ENCODE results near the gene NUBPL.
"Not testable (repeated sequence)": the region's sequence is repeated elsewhere in the genome, so short reads cannot be mapped to it uniquely, and the experiment has no call there.

NUBPL gene

DNA sequence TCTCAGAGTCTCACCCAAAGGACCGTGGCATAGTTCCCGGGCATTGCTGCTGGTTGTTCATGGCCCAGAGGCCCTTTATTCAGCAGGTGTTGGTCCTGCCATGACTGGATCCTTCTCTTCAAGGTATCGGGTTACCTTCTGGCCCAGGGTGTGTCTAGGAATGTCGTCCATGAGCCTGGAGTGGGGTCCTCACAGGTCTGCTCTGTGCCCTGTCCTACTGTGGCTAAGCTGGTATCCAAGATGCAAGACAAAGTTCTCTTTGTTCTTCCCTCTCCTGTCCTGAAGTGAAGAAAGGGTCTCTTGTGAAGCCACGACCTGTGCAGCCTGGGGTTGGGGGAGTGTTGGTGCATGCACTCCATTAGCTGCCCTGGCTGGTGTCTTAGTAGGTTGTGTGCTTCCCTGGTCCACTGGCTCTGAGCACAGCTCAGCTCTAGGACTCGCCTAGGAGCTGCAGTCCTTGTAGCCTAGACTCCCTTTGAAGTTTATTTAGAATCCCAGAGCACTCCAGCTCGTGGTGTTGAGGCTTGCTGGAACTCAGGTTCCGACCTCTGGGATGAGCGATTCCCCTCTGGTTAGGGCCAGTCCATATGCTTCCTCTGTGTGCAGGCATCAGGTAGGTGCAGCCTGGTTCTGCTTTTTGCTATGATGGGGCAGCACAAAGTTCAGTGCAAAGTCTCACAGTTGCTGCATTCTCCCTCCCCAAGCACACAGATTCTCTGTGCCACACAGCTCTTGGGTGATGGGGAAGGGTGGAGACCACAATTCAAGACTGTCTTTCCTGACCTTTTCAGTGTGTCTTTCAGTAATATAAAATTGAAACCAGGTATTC lies 117.4 kb downstream of the NUBPL start:
- DNase-seq, result no peak

DNA sequence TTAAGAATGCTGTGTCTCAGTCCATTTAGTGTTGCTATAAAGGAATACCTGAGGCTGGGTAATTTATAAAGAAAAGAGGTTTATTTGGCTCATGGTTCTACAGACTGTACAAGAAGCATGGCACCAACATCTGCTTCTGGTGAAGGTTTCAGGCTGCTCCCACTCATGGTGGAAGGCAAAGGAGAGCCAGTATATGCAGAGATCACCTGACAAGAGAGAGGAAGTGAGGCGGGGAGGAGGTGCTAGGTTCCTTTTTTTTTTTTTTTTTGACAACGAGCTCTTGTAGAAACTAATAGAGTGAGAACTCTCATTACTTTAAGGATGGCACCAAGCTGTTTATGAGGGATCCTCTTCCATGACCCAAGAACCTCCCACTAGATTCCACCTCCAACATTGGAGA lies 121.6 kb downstream of the NUBPL start:
- DNase-seq, result no peak

DNA sequence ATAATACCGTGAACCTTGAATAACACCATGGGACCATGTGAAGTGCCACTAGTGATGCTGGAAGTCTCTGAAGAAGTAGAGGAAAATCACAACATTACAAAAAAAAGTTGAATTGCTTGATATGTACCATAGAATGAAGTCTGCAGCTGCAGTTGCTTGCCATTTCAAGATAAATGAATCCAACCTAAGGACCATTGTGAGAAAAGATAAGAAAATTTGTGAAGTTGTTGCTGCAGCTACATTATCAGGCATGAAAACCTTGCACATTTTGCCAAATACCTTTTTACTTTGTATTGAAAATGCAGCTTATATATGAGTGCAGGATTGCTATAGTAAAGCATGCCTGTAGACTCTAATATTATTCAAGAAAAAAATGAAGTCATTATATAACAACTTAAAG lies 126.5 kb downstream of the NUBPL start:
- DNase-seq, result no peak

- no peak for DNase-seq
Observed at GRCh38 chr14:31690056-31690455, 128.9 kb downstream of the NUBPL start.

DNA sequence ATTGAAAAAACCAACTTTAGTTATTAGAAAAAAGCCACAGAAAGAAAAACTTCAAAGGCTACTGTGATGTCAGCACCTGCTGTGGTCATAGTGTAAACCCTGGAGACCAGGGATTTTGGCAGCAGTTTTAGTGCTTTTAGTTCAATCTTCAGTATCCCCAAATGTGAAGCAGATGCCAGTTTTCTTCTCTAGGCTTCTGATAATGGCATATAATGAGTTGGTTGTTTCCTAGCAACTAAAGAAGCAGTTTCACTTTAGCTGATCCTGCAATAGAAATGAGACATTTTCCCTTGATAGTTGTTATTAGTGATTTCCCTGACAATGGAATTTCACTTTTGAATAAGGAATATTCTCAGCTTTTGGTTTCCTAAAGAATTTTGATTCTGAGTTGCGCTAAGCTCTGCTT lies 131.2 kb downstream of the NUBPL start:
- no peak for DNase-seq

DNA sequence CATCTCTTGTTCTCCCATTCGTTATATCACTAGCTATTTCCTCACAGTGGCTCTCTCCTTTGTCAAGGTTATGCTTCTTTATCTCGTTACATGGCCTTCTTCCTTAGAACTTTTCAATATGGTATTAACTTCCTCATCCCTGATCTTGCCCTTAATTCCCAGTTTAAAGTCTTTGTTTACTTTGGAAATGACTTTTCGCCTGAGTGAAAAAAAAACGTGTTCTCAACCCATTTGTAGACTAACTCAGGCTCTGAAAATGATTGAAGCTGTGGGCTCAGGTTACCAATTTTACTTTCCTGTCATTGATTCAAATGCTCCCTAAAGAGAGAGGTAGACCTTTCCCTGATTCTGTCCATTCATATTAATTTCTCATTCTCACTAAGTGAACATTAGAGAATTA lies 135.2 kb downstream of the NUBPL start:
- no peak for DNase-seq

- DNase-seq, result no peak
Observed at GRCh38 chr14:31699809-31700208, 138.6 kb downstream of the NUBPL start.

DNA sequence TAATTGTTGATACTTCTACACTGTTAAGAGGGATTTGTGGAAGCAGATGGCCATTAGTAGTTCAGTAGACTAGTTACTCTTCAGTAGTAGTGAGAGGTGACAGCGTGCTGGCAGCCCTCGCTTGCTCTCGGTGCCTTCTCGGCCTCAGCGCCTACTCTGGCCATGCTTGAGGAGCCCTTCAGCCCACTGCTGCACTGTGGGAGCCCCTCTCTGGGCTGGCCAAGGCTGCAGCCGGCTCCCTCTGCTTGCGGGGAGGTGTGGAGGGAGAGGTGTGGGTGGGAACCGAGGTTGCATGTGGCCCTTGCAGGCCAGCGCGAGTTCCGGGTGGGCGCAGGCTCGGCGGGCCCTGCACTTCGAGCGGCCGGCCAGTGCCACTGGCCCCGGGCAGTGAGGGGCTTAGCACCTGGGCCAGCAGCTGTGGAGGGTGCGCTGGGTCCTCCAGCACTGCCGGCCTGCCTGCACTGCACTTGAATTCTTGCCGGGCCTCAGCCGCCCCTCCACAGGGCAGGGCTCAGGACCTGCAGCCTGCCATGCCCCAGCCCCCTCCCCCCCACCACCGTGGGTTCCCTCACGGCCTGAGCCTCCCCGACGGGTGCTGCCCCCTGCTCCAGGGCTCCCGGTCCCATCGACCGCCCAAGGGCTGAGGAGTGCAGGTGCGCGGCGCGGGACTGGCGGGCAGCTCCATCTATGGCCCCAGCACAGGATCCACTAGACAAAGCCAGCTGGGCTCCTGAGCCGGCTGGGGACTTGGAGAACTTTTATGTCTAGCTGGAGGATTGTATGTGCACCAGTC lies 139.3 kb downstream of the NUBPL start:
- DNase-seq, result no peak

GRCh38 chr14:31702130-31702529 lies 140.9 kb downstream of the NUBPL start:
- no peak for DNase-seq

GRCh38 chr14:31703056-31703455 lies 141.9 kb downstream of the NUBPL start:
- no peak for DNase-seq

DNA sequence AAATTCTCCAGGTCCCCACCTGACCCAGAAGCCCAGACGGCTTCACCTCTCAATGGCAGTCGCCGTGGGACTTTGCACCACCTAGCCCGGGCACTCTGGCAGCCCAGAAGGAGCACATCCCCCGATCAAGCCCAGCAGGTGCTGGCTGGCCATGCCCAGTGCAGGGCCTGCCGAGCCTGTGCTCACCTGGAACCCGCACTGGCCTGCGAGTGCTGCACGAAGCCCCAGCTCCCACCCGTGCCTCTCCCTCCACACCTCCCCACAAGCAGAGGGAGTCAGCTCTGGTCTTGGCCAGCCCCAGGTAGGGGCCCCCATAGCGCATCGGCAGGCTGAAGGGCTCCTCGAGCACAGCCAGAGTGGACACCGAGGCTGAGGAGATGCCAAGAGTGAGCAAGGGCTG lies 144.5 kb downstream of the NUBPL start:
- DNase-seq, result no peak

DNA sequence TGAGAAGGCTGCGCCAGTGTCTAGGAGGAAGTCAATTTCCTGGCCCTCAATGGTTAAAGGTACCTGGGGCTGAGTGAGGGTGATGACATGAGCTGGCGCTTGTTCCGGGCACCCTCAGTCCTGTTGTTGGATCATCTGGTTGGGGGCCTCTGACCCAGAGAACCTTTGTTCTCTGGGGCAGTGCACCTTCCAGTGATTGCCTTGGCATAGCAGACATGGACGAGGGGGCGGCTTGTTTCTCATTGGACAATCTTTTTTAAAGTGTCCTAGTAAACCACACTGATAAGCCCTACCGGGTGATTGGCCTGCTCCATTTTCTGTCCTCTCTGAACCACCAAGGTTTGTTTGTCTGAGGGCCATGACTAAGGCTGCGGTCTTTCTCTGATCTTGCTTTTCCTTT lies 147.5 kb downstream of the NUBPL start:
- DNase-seq, result not testable (repeated sequence)

DNA sequence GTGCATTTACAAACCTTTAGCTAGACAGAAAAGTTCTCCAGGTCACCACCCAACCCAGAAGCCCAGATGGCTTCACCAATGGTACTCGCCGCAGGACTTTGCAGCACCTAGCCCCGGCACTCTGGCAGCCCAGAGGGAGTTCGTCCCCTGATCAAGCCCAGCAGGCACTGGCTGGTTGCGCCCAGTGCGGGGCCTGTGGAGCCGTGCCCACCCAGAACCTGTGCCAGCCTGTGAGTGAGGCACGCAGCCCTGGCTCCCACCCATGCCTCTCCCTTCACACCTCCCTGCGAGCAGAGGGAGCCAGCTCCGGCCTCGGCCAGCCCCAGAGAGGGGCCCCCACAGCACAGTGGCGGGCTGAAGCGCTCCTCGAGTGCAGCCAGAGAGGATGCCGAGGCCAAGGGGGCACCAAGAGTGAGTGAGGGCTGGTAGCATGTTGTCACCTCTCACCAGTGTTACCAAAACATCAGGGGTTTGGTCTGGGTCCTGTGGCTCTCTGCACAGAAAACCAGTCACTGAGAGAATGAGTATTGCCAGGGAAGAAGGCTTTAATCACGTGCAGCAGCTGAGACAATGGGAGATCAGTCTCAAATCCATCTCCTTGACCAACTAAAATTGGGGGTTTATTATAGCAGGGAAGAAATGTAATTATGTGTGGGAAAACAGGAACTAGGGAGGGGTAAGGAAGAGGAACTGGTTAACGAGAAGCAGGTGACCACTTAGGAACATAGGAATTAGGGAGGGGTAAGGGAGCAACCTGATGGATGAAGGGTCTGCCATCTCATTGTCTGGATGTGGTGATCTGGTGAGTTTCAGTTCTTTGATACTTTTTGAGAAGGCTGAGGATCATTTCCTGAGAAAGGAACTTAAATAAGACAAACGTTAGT lies 151.3 kb downstream of the NUBPL start:
- DNase-seq, result no peak

GRCh38 chr14:31716208-31716607 lies 155.0 kb downstream of the NUBPL start:
- DNase-seq, result no peak

DNA sequence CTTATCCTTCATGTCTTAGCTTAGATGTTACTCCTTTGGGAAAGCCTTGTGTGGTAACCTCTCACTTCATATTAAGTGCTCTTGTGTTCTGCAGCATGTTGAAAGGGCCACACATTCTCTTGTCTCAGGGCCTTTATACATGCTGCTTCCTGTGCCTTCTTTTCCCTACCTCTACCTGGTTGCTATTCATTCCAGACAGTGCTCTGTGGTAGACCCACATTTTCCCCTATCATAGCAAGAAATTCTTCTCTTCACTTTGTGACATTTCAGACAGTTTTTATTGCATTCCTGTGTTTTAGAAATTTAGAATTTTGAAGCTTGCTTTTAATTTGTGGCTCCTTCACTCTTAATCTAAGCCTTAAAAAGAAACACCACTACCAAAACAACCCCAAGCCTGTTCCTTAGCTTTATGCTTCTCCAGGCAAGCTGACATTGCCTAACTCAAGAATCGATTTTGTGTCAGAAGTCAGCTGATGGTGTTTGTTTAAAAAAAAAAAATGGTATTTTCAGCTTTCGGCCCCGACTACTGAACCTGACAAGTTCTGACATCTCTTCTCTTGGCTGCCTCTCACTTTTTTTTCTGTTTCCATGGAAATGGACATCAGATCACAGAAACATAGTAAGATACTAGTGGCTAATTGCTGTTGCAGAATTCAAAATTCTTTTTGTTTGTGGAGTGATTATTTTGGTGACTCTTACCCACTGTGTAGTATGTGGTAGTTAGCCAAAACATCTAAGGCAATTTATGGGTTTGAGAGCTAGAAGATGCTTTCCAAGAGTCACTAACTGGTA lies 156.3 kb downstream of the NUBPL start:
- DNase-seq, result no peak

DNA sequence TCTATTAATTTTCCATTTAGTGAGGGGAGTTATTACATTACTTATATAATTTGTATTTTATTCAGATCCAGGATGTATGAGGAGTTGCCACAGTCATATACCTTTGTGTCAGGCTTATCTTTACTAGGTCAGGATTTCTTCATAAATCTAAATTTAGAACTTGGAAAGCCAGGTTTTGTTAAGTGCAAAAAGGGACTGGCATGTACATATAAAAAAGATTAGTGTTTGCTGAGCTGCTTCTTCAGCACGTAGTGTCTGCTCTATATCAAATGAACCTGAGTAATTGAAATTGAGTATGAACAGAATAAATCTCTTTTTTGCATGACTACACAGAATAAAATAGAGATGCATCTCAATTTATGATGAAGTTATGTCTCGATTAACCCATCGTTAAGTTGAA lies 157.4 kb downstream of the NUBPL start:
- no peak for DNase-seq

DNA sequence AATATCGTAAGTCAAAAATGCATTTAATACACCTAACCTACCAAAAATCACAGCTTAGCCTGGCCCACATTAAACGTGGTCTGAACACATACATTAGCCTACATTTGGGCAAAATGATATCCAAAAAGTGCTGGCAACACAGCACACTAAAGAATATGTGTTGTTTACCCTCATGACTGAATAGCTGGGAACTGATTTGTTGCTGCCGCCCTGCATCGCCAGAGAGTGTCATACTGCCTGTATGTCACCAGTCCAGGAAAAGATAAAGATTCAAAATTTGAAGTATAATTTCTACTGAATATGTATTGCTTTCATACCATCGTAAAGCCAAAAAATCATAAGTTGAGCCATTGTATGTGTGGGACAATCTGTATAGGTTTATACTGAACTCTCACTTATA lies 157.8 kb downstream of the NUBPL start:
- DNase-seq, result no peak

- DNase-seq, result no peak
Observed at GRCh38 chr14:31726337-31726736, 165.1 kb downstream of the NUBPL start.

DNA sequence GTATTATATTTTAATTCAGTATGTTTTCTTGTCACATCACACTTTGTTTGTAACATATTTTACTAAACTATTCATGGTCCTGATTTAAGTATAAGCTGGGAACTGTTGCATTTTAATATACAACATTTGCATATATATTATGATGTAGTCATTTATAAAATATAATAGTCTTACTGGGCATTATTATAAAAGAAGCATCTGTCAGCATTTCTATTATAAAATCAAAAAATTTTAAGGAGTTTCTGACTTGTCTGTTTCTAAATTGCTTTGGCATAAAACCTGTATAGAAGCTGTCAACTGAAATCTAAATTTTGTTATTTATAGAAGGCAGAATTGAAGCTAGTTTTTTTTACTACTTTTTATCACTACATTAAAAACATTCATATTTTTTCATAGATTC lies 166.6 kb downstream of the NUBPL start:
- DNase-seq, result no peak

- DNase-seq, result no peak
Observed at GRCh38 chr14:31740688-31741087, 179.5 kb downstream of the NUBPL start.

DNA sequence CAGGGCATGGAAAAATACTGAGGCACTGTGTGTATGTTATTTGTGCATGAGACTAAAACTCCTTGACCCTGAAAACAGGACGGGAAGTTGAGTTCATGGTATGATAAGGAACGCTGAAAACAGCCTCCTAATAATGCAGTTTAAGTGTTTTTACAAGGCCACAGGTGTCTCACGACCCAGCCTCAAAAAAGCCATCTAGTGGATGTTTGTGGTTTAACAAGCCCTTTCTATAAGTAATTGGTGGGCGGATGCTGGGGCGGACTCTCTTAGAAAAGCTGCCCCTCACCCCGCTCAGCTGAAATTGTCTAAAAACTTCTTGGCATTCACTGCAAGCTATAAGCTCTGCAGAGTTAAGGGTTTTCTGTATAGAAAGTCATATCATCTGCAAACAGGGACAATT lies 184.5 kb downstream of the NUBPL start:
- DNase-seq, result no peak

DNA sequence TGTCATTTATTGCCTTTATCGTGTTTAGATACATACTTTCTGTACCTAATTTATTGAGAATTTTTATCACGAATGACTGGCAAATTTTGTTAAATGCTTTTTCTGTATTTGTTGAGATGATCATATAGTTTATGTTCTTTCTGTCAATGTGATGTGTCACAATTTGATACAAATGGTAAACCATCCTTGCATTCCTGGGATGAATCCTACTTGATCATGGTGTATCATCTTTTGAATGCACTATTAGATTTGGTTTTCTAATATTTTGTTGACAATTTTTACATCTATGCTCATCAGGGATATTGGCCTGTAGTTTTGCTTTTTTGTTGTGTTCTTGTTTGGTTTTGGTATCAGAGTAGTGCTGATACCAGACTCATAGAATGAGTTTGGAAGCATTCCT lies 185.1 kb downstream of the NUBPL start:
- DNase-seq, result no peak

GRCh38 chr14:31749275-31749674 lies 188.1 kb downstream of the NUBPL start:
- no peak for DNase-seq
